ENCODE data around the gene UPF2.
A peak's percentile ranks its signal among the peaks of the same experiment; 100 is the strongest.

The UPF2 gene

DNA sequence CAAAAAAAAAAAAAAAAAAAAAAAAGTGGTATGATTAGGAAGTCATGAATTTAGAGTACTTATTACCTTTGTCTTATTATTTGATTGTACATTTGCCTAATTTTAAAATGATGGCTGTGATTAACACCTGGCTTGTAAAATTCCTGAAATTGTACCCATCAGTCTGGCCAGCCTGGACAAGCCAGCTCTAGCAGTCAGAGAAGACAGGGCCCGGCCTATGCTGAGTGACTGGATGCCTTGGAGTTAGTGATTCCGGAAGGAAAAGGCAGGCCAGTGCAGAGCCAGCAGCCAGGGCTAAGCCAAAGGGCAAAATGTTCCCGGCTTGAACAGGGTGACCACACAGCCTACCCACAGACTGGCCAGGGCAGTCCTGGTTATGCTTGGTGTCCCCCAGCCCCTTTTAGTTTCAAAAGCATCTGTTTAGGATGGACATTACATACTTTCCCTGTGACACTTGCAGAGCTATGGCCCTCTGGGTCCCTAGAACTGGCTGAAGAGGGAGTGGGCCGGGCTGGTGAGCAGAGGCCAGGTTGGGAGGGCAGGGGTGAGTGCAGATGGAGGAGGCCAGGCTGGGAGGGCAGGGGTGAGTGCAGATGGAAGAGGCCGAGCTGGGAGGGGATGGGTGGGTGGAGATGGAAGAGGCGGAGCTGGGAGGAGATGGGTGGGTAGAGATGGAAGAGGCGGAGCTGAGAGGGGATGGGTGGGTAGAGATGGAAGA, 157.7 kb downstream of the UPF2 start:
- DNase-seq (ENCODE audit: low read depth), result no peak

- DNase-seq (ENCODE audit: low read depth), result no peak
Measured at GRCh38 chr10:11882646-11883375, 159.8 kb downstream of the UPF2 start.

GRCh38 chr10:11881477-11882417, 160.9 kb downstream of the UPF2 start:
- DNase-seq (ENCODE audit: low read depth), result no peak

DNA sequence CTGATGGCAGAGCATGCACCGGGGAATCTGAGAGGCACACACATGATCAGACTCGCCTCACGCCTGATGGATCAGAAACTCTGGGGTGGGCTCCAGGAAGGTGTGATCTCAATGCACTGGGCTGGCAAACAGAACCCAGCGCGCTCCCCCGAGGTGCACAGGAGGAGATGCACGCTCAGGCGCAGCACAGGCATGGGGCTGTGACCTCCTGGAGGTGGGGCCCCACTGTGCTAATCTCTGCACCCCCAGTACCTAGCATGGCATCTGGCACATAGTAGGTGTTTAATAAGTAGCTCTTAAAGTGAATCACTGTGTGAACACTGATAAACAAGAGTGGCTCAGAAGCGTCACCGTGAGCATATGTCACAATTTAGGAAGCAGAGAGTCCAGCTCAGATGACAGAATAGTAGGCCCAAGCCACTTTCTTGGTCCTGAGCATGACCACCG, 161.6 kb downstream of the UPF2 start:
- no peak for DNase-seq (ENCODE audit: low read depth)

GRCh38 chr10:11880151-11881029, 162.2 kb downstream of the UPF2 start:
- DNase-seq (ENCODE audit: low read depth), result no peak

DNA sequence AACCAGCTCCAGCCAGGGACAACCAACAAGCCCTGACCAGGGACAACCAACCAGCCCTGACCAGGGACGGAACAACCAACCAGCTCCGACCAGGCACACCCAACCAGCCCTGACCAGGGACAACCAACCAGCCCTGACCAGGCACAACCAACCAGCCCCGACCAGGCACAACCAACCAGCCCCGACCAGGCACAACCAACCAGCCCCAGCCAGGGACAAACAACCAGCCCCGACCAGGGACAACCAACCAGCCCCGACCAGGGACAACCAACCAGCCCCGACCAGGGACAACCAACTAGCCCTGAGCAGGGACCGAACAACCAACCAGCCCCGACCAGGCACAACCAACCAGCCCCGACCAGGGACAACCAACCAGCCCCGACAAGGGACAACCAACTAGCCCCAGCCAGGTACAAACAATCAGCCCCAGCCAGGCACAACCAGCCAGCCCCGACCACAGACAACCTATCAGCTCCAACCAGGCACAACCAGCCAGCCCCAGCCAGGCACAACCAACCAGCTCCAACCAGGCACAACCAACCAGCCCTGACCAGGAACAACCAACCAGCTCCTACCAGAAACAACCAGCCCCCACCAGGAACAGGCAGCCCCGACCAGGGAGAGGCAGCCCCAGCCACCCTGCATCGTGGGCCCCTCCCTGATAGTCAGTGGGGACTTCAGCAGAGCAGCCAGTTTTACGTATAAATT, 163.1 kb downstream of the UPF2 start:
- DNase-seq (ENCODE audit: low read depth), result no peak

DNA sequence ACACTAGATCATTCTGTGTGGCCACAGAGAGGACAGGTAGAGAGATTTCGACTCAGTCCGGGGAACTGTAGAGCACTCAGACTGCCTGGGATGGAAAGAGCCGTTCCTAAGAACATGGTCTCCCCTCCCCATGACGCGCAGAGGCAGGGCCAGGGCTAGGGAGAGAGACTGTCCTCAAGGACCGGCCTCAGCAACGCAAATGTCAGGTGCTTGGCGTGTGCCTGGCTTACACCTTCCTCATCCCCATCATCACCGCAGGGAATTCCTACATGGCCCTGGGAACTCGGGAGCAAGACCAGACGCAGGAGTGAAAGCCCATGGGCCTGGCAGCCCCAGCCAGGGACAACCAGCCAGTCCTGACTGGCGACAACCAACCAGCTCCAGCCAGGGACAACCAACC, 163.8 kb downstream of the UPF2 start:
- DNase-seq (ENCODE audit: low read depth), result no peak

DNA sequence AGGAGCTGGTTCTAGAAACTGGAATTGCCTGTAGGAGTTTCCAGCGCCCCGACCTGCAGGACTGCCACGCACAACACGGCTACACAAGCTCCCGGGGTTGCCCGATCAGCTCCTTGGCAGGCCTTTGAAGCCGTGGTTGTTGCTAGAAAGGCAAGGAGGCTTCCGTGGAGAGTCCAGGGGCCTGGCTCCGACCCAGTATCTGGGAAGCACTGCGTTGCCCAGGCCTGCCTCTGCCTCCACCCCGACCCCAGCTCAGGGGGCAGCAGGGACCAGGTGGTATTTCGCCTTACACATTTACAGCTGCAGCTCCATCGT, 165.1 kb downstream of the UPF2 start:
- DNase-seq (ENCODE audit: low read depth), result no peak

DNA sequence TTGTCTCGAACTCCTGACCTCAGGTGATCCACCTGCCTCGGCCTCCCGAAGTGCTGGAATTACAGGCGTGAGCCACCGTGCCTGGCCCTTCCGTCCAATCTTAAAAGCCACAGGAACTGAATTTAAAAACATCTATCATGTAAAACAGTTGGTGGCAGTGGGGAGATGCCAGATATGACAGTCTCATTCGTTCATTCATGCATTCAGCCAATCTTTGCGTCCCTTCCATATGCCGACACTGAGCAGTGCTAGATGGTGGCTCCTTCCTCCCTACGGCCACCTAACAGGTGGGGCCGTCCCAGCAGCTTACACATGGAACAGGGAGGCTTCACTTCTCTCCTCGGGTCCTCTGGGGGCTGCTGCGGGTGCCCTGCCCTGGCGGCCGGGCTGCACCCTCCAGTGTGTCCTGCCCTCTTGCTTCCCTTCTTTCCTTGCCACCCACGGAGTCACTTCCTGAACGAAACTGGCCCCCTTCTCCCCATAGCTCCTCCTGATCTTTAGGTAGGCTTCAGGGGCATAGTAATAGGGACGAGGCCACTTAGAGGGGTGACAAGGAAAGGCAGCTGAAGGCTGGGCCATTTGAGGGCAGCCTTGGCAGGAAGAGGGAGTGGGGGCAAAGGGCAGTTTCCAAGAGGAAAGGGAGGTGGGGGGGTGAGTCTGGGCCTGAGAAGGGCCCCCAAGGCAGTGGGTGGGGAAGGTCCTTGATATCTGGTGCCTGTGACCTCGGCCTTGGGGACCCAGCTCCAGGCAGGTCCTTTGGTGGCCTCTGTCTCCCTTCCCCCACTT, 165.6 kb downstream of the UPF2 start:
- no peak for DNase-seq (ENCODE audit: low read depth)

GRCh38 chr10:11876324-11876723, 166.3 kb downstream of the UPF2 start:
- no peak for DNase-seq (ENCODE audit: low read depth)

DNA sequence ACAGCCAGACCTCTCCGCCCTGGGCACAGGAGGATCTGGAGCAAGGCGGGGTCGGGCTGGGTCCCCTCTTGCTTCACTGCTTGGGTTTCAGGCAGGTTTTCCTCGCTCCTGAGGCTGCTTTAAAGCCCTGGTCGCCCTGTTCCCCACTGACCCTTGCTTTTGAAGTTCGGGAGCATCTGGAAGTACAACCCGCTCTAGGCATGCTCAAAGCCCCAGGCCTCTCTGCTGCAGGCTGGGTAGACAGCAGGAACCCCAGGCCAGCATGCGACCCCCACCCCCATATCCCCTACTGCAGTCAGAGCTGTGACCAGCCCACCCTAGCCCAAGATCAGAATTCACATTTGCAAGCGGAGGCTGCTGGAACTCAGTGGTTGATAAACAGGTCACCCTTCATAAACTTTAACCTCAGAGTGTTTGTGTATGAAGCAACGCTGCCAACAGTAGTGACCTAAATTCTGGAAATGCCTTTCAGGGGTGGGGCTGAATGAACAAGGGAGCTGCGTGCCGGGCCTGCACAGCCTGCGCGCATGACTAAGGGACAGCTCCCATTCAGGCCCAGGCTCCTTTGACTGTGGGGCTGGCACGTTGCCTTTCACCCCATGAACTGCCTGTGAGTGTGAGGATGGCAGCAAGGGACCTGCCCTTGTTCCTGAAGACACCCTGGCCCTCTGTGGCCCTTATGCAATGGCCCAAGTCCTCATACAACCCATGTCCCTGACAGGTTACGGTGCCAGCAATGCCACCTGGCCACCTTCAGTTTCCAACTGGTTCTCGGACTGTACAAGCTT, 166.9 kb downstream of the UPF2 start:
- peak; percentile 56 for DNase-seq (ENCODE audit: low read depth)

GRCh38 chr10:11874568-11875493, 167.8 kb downstream of the UPF2 start:
- DNase-seq (ENCODE audit: low read depth), result no peak

DNA sequence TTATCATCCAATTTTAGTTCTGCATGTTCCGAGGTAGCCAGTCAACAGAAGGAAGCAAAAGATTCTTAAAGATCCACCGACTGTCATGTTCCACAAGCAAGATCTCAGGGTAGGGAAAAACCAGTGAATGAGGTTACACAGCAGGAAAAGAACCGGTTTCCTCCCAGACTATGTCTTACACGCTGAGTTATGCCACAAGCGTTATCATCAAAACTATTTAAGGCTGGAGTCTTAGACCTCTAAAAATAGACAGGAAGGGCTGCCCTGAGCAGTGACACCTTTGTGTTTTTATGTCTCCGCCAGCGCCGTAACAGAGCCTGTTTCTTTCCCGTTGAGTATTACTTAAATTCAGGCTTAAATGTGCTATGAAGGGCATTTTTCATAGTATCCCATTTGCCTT, 171.1 kb downstream of the UPF2 start:
- no peak for DNase-seq (ENCODE audit: low read depth)

GRCh38 chr10:11870900-11871400, 171.7 kb downstream of the UPF2 start:
- DNase-seq (ENCODE audit: low read depth), result no peak

GRCh38 chr10:11870461-11870780, 172.2 kb downstream of the UPF2 start:
- no peak for DNase-seq (ENCODE audit: low read depth)
